GM21737 (cell line): Measurements from ENCODE around the gene MPV17L2.

ENCODE experiments used
- ATAC-seq: cut with Tn5 transposase; IDR thresholded peaks from one replicate; pipeline ENCODE4 v1.9.1; 2021; ENCODE audit warnings: mild to moderate bottlenecking, moderate library complexity; ENCODE audit not compliant: unreplicated experiment

Gene MPV17L2

DNA sequence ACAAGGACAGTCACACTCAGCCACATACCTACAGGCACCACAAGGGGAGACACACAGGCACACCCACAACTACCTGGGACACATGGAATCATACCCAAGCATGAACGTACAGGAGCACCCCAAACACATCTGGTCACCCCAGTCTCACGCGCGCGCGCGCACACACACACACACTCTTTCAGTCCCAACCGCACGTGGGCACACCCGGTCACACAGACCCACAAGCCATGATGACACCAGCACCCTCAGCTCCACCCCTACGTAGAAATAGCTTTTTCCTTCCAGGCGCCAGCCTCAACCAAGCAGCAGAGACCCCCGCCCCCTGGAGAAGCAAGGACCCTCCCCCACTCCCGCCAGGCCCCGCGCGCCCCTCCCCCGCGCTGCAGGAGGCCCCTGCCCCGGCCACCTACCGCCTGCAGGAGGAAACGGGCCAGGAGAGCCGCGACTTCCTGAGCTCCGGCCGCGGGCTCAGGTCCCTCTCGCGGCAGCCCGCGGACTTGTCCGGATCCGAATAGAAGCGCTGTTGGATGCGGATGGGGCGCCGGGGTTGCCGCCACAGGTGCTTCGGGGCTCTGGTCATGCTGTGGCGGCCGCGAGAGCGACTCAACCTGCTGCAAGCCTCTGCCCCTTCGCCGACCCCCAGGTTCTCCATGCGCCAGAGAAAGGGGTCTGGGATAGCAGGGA lies 39.7 kb downstream of the MPV17L2 start:
- no peak for ATAC-seq

DNA sequence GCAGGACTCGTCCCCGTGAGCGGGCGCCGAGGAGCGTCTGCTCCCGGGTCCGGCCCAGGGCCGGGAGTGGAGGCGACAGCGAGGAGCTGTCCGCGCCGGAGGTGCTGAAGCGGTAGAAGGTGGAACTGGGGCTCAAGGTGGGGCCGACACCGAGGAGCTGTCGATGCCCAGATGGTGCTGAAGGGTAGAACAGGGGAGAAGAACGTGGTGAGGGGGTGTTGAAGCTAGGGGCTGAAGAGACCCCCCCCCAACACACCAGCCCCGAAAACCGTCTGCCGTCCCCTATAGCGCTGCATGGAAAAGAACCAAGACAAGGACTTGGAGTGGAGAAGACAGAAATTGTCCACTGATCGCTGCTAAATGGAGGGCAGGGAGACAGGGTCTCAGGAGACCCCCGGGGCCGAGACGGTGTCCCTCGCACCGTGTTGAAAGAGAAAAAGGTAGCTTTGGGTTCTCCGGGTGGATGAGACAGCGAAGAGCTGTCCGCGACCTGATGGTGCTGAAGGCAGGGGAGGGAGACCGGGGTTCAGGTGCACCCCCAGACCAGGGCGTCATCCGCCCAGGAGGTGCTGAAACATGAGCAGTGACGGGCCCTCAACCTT lies 40.3 kb downstream of the MPV17L2 start:
- no peak for ATAC-seq

DNA sequence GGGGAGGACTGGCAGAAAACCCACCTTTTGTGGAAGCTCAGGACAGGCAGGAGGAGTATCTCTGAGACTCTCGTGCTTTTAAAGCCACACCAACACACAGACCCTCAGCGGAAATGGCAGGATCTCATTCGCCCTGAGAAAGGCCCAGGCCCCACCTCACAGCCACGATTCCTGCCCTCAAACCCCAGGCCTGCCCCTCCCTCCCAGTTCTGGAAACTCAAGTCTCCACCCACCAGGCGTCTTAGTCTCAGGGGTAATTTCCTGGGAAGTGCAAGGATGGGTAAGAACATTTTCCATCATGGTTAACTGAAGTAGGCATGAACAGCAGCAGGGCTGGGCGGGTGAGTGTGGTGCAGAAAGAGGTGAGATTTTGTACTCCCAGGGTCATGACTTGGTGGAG lies 41.2 kb downstream of the MPV17L2 start:
- ATAC-seq: no peak

DNA sequence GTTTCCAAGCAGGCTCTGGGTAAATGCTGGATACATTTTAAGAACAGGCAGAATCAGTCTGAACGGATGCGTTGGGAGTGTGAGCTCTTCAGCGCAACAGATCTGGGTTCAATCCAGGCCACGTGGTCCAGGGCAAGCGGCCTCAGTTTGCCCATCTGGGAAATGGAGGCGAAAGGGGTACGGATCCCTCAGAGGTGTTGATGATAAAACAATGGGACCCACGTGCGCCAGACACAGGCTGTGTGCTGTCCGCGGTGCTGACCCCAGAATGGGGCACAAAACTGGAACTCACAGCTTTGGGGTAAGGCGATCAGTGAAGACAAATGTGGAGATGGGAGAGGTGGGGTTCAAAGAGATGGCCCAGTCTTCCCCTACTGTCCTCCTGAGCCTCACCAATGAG lies 46.3 kb downstream of the MPV17L2 start:
- no peak for ATAC-seq

DNA sequence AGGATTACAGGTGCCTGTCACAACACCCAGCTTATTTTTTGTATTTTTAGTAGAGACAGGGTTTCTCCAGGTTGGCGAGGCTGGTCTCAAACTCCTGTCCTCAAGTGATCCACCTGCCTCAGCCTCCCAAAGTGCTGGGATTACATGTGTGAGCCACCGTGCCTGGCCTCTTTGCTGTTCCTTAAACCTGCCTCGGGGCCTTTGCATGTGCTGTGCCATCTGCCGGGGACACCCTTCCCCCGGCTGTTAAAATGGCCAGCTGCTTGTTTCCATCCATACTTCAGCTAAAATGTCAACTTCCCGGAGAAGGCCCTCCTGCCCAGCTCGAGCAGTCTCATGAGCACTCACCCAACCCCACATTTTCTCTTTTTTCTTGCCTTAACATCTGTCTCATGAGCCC lies 52.3 kb downstream of the MPV17L2 start:
- no peak for ATAC-seq
